Stimulated activated memory B cell treated with anti-CD40 and anti-IgM and Interleukin-4, amounts not matched to agents 10 μg/mL and 1 μg/mL and 100 μg/mL, for 72 hours (primary cell): Measurements from ENCODE around the gene P2RY2.

Experiments
- ATAC-seq: fragments of 150-1000 bp; cut with Tn5 transposase; 2 replicates; pipeline ENCODE4 v1.10.0; 2021
- H3K27ac Mint-ChIP-seq: one replicate; pipeline ENCODE4 v1.8.0; 2022; ENCODE audit warnings: mild to moderate bottlenecking, mixed read lengths
- H3K27me3 Mint-ChIP-seq: one replicate; pipeline ENCODE4 v1.8.0; 2022; ENCODE audit warnings: mixed read lengths
- H3K36me3 Mint-ChIP-seq: one replicate; pipeline ENCODE4 v1.8.0; 2022; ENCODE audit warnings: mixed read lengths
- H3K4me1 Mint-ChIP-seq: one replicate; pipeline ENCODE4 v1.8.0; 2022; ENCODE audit warnings: mixed read lengths
- H3K4me3 Mint-ChIP-seq: one replicate; pipeline ENCODE4 v1.8.0; 2022; ENCODE audit warnings: mild to moderate bottlenecking, moderate library complexity, mixed read lengths
- H3K9me3 Mint-ChIP-seq: one replicate; pipeline ENCODE4 v1.8.0; 2022; ENCODE audit warnings: mixed read lengths

Gene P2RY2

GRCh38 chr11:73210916-73211667, 7.0 kb upstream of the P2RY2 start:
- Mint-ChIP-seq H3K27ac (no peak overlapping the region), H3K4me3 (no peak overlapping the region), H3K9me3 (no peaks in the 10 kb centered on the region), H3K4me1 (peaks cover 20% of the 10 kb centered on the region), H3K36me3 (no peaks in the 10 kb centered on the region), H3K27me3 (no peaks in the 10 kb centered on the region)
- ATAC-seq, result no peak

GRCh38 chr11:73213196-73214143, 4.6 kb upstream of the P2RY2 start:
- peaks cover 14% of the 10 kb centered on the region for H3K27me3 Mint-ChIP-seq
- no peak overlapping the region for H3K27ac Mint-ChIP-seq
- ATAC-seq, result no peak
- no peaks in the 10 kb centered on the region for H3K36me3 Mint-ChIP-seq
- H3K9me3 Mint-ChIP-seq, result no peaks in the 10 kb centered on the region
- peaks cover 26% of the 10 kb centered on the region for H3K4me1 Mint-ChIP-seq
- H3K4me3 Mint-ChIP-seq, result no peak overlapping the region

GRCh38 chr11:73215191-73216134, 2.6 kb upstream of the P2RY2 start:
- H3K27ac Mint-ChIP-seq, result peak overlapping the region; percentile 60
- H3K27me3 Mint-ChIP-seq, result peaks cover 31% of the 10 kb centered on the region

GRCh38 chr11:73216465-73216864, 1.6 kb upstream of the P2RY2 start:
- no peak for ATAC-seq
- Mint-ChIP-seq H3K27ac (no peak overlapping the region), H3K9me3 (no peaks in the 10 kb centered on the region), H3K4me3 (no peak overlapping the region), H3K27me3 (peaks cover 31% of the 10 kb centered on the region), H3K36me3 (no peaks in the 10 kb centered on the region), H3K4me1 (peaks cover 26% of the 10 kb centered on the region)

More at GRCh38 chr11:73215191-73216134, 2.6 kb upstream of the P2RY2 start:
- Mint-ChIP-seq H3K9me3 (no peaks in the 10 kb centered on the region), H3K4me3 (no peak overlapping the region), H3K4me1 (peaks cover 26% of the 10 kb centered on the region), H3K36me3 (no peaks in the 10 kb centered on the region)
- no peak for ATAC-seq

- H3K9me3 Mint-ChIP-seq, result no peaks in the 10 kb centered on the region
- H3K27ac Mint-ChIP-seq, result peak overlapping the region; percentile 39
- H3K4me3 Mint-ChIP-seq, result peak overlapping the region; percentile 72
- ATAC-seq, result no peak
- H3K27me3 Mint-ChIP-seq, result peaks cover 31% of the 10 kb centered on the region
- peaks cover 26% of the 10 kb centered on the region for H3K4me1 Mint-ChIP-seq
- no peaks in the 10 kb centered on the region for H3K36me3 Mint-ChIP-seq
Observed at GRCh38 chr11:73217131-73217809, 811 bp upstream of the P2RY2 start.

- no peaks in the 10 kb centered on the region for H3K36me3 Mint-ChIP-seq
- H3K4me3 Mint-ChIP-seq, result peak overlapping the region; percentile 72
- peaks cover 31% of the 10 kb centered on the region for H3K27me3 Mint-ChIP-seq
- peak overlapping the region; percentile 39 for H3K27ac Mint-ChIP-seq
- no peak for ATAC-seq
- H3K9me3 Mint-ChIP-seq, result no peaks in the 10 kb centered on the region
- peaks cover 26% of the 10 kb centered on the region for H3K4me1 Mint-ChIP-seq
Observed at GRCh38 chr11:73217810-73218105, 323 bp upstream of the P2RY2 start.

GRCh38 chr11:73218830-73219215, 742 bp downstream of the P2RY2 start:
- H3K4me1 Mint-ChIP-seq, result peaks cover 24% of the 10 kb centered on the region
- peaks cover 31% of the 10 kb centered on the region for H3K27me3 Mint-ChIP-seq
- peak overlapping the region; percentile 68 for H3K4me3 Mint-ChIP-seq
- peak overlapping the region; percentile 22 for H3K27ac Mint-ChIP-seq
- H3K36me3 Mint-ChIP-seq, result no peaks in the 10 kb centered on the region
- no peak for ATAC-seq
- H3K9me3 Mint-ChIP-seq, result no peaks in the 10 kb centered on the region

GRCh38 chr11:73219396-73220285, 1.6 kb downstream of the P2RY2 start:
- Mint-ChIP-seq H3K27me3 (peaks cover 31% of the 10 kb centered on the region), H3K36me3 (no peaks in the 10 kb centered on the region), H3K9me3 (no peaks in the 10 kb centered on the region), H3K4me3 (no peak overlapping the region), H3K27ac (no peak overlapping the region), H3K4me1 (peaks cover 16% of the 10 kb centered on the region)
- ATAC-seq, result no peak

GRCh38 chr11:73221451-73221850, 3.4 kb downstream of the P2RY2 start:
- ATAC-seq, result no peak
- Mint-ChIP-seq H3K36me3 (no peaks in the 10 kb centered on the region), H3K27me3 (peaks cover 31% of the 10 kb centered on the region), H3K4me1 (peaks cover 6% of the 10 kb centered on the region), H3K27ac (no peak overlapping the region), H3K9me3 (no peaks in the 10 kb centered on the region), H3K4me3 (no peak overlapping the region)

GRCh38 chr11:73221996-73222395, 3.9 kb downstream of the P2RY2 start:
- Mint-ChIP-seq H3K27me3 (peaks cover 27% of the 10 kb centered on the region), H3K9me3 (no peaks in the 10 kb centered on the region), H3K36me3 (no peaks in the 10 kb centered on the region), H3K4me1 (peaks cover 6% of the 10 kb centered on the region), H3K4me3 (no peak overlapping the region), H3K27ac (no peak overlapping the region)
- ATAC-seq, result no peak

GRCh38 chr11:73223998-73224730, 6.1 kb downstream of the P2RY2 start:
- Mint-ChIP-seq H3K4me3 (no peak overlapping the region), H3K36me3 (no peaks in the 10 kb centered on the region)

GRCh38 chr11:73225001-73225686, 7.1 kb downstream of the P2RY2 start:
- no peaks in the 10 kb centered on the region for H3K4me1 Mint-ChIP-seq
- H3K27me3 Mint-ChIP-seq, result no peaks in the 10 kb centered on the region
- ATAC-seq, result no peak
- H3K36me3 Mint-ChIP-seq, result no peaks in the 10 kb centered on the region
- no peak overlapping the region for H3K27ac Mint-ChIP-seq
- H3K4me3 Mint-ChIP-seq, result no peak overlapping the region
- no peaks in the 10 kb centered on the region for H3K9me3 Mint-ChIP-seq

More at GRCh38 chr11:73223998-73224730, 6.1 kb downstream of the P2RY2 start:
- no peak overlapping the region for H3K27ac Mint-ChIP-seq
- no peaks in the 10 kb centered on the region for H3K4me1 Mint-ChIP-seq
- ATAC-seq, result no peak
- H3K9me3 Mint-ChIP-seq, result no peaks in the 10 kb centered on the region
- peaks cover 9% of the 10 kb centered on the region for H3K27me3 Mint-ChIP-seq

GRCh38 chr11:73225851-73226250, 7.8 kb downstream of the P2RY2 start:
- no peak for ATAC-seq
- Mint-ChIP-seq H3K4me1 (no peaks in the 10 kb centered on the region), H3K27ac (no peak overlapping the region), H3K27me3 (no peaks in the 10 kb centered on the region), H3K36me3 (no peaks in the 10 kb centered on the region), H3K4me3 (no peak overlapping the region), H3K9me3 (no peaks in the 10 kb centered on the region)
